Esophagus muscularis mucosa (tissue), 4 donors: ENCODE data around the gene PSD4. TPM values are rescaled to one million over a fixed set of nuclear protein-coding genes. Genes with fewer than 3 reads are reported as not detected.

ENCODE experiments used
- DNase-seq: peaks from one replicate; pipeline ENCODE4 v3.0.0-alpha.2; 2017; ENCODE audit errors: extremely low spot score
- H3K27ac ChIP-seq, 4 donors: fragments of 200-600 bp; sonication (generic); replicated peaks in 1 of 4; 1 replicate in 3 of 4; 2 replicates in 1 of 4; pipeline ENCODE4 v1.5.1; 2016 to 2019; ENCODE audit warnings: mild to moderate bottlenecking in 1 of 4
- H3K27me3 ChIP-seq, 4 donors: fragments of 200-600 bp; sonication (generic); one replicate each; pipeline versions ENCODE4 v1.5.1 to v1.6.0; 2016 to 2019
- H3K36me3 ChIP-seq, 4 donors: fragments of 200-600 bp; sonication (generic); one replicate each; pipeline ENCODE4 v1.5.1; 2016 to 2019
- H3K4me1 ChIP-seq, 4 donors: fragments of 200-600 bp; sonication (generic); one replicate each; pipeline ENCODE4 v1.5.1; 2016 to 2019
- H3K4me3 ChIP-seq, 4 donors: fragments of 200-600 bp; sonication (generic); 1 replicate in 2 of 4; 2 replicates in 2 of 4; pipeline ENCODE4 v1.5.1; 2016 to 2019; ENCODE audit warnings: mild to moderate bottlenecking in 4 of 4, moderate library complexity in 1 of 4
- H3K9me3 ChIP-seq, 4 donors: fragments of 200-600 bp; sonication (generic); 1 replicate in 3 of 4; 2 replicates in 1 of 4; pipeline ENCODE4 v1.5.1; 2016 to 2019
- EP300 ChIP-seq: sonication (generic); formaldehyde crosslinking; IDR thresholded peaks from one replicate; pipeline ENCODE4 v1.6.1; 2017; ENCODE audit warnings: antibody characterized with exemption
- POLR2A ChIP-seq: fragments of 450-650 bp; IDR thresholded peaks from one replicate; pipeline ENCODE4 v1.6.1; 2017; ENCODE audit warnings: antibody characterized with exemption, moderate library complexity, mild to moderate bottlenecking, low read depth
- POLR2AphosphoS5 ChIP-seq, 2 donors: sonication (generic); formaldehyde crosslinking; IDR thresholded peaks; one replicate each; pipeline ENCODE4 v1.6.1; 2017; ENCODE audit warnings: antibody characterized with exemption in 2 of 2
- WGBS: methylation state at CpG from one replicate; pipeline ENCODE4 v1.1.5; 2018; 5-methylcytosine and 5-hydroxymethylcytosine counted together
- intact Hi-C: fragments of 100-400 bp; cut with DNase I; formaldehyde crosslinking; loops from one replicate; pipeline ENCODE4 v1.15.1; 2023
- total RNA-seq, 4 donors: library from RNA; depleted of rRNA; stranded (reverse); fragments of >200 nt; gene quantifications; one replicate each; pipeline versions ENCODE4 v1.1.0 to v1.2.1, GENCODE V29; 2016
- TF ChIP-seq, protein P1 (sequence below), 3 experiments: fragments of 200-600 bp in 2 of 3; fragments of 450-650 bp in 1 of 3; sonication (generic) in 2 of 3; IDR thresholded peaks; one replicate each; pipeline ENCODE4 v1.5.1; 2017 to 2019; ENCODE audit warnings: antibody characterized with exemption in 3 of 3, mild to moderate bottlenecking in 2 of 3, moderate library complexity in 1 of 3

PSD4 gene
- total RNA-seq, 4 donors from 2014 or later: 3.1 to 4.6 (median 3.6) TPM

DNA sequence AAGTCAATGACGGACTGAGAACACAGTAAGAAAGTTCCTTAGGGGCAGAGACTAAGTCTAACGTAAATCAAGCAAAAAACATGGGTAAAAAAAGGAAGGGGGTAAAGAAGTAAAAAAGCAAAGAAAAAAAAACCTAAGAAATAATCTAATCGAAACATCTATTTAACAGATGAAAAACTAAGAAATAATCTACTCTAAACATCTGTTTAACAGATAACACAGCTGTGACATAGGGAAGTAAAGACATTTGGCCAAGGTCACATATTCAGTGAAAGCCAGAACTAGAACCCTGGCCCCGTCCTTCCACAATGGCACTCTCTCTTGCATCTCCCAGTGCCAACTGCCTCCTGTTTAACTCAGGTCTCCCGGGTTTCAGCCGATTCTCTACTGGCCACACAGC lies 48.1 kb downstream of the PSD4 start:
- TF ChIP-seq POLR2AphosphoS5 (IDR thresholded peaks at IDR 0.05) (no peak), EP300 (no peak), POLR2A (no peak)
- TF ChIP-seq, protein P1, sequence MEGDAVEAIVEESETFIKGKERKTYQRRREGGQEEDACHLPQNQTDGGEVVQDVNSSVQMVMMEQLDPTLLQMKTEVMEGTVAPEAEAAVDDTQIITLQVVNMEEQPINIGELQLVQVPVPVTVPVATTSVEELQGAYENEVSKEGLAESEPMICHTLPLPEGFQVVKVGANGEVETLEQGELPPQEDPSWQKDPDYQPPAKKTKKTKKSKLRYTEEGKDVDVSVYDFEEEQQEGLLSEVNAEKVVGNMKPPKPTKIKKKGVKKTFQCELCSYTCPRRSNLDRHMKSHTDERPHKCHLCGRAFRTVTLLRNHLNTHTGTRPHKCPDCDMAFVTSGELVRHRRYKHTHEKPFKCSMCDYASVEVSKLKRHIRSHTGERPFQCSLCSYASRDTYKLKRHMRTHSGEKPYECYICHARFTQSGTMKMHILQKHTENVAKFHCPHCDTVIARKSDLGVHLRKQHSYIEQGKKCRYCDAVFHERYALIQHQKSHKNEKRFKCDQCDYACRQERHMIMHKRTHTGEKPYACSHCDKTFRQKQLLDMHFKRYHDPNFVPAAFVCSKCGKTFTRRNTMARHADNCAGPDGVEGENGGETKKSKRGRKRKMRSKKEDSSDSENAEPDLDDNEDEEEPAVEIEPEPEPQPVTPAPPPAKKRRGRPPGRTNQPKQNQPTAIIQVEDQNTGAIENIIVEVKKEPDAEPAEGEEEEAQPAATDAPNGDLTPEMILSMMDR (IDR thresholded peaks at IDR 0.05): no peak
- Histone ChIP-seq H3K27ac (no peak overlapping the region), H3K36me3 (no peaks in the 10 kb centered on the region), H3K4me1 (peaks cover 11 to 43% (median 39%) of the 10 kb centered on the region in 4 donors), H3K9me3 (no peaks in the 10 kb centered on the region), H3K27me3 (no peaks in the 10 kb centered on the region), H3K4me3 (no peak overlapping the region)
- no peak for DNase-seq
- intact Hi-C loops: no loop called here
- 81% methylated on average over 6 of the region's 6 CpGs for WGBS

DNA sequence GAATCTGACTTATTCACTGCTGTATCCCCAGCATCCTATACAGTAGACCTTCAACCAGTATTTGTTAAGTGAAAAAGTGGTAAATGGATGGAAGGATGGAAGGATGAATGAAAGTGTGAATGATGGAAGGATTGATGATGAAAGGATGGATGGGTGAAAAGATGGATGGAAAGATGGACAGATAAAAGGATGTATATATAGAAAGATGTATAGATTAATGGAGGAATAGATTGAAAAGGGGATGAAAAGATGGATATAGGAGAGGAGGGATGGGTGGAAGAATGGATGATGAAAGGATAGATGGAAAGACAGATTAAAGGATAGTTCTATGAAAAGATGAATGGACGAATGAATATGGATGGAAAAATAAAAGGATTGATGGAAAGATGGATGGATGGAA lies 50.0 kb downstream of the PSD4 start:
- DNase-seq: no peak
- no peaks in the 10 kb centered on the region for H3K9me3 ChIP-seq
- intact Hi-C loops: no loop called here

DNA sequence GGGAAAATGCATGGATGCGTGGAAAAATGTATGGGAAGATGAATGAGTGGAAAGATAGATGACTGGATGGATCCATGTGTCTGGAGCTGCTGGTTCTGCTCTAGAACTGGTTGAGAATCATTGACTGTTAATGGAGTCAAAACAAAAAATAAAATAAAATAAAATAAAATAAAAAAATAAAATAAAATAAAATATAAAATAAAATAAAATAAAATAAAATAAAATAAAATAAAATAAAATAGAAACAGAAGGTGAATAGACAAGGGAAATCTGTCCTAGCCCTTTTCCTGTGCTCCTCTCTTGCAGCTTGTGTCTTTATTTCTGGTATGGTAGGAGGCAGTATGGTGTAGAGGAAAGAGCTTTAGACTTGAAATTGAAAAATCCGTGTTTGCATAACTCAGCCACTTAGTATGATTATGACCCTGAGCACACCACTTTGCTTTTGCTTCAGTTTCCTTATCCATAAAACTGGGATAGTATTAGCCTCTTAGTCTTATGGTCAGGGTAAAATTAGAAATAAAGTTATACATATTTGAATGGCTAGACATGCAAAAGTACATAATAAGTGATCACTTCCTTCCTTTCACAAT lies 51.0 kb downstream of the PSD4 start:
- TF ChIP-seq, protein P1 (IDR thresholded peaks at IDR 0.05): no peak
- no peak for TF ChIP-seq POLR2A
- TF ChIP-seq POLR2AphosphoS5 (IDR thresholded peaks at IDR 0.05): no peak
- no peak for TF ChIP-seq EP300
- Histone ChIP-seq H3K27ac (no peak overlapping the region), H3K4me3 (no peak overlapping the region), H3K27me3 (no peaks in the 10 kb centered on the region), H3K4me1 (peaks cover 0 to 15% (median 11%) of the 10 kb centered on the region in 4 donors), H3K36me3 (no peaks in the 10 kb centered on the region), H3K9me3 (no peaks in the 10 kb centered on the region)
- intact Hi-C loops: no loop called here
- DNase-seq: no peak
- WGBS: 69% methylated on average over 2 of the region's 2 CpGs

More for the DNA sequence above, 50.0 kb downstream of the PSD4 start:
- Histone ChIP-seq H3K36me3 (no peaks in the 10 kb centered on the region), H3K27ac (no peak overlapping the region), H3K4me1 (peaks cover 1 to 24% (median 20%) of the 10 kb centered on the region in 4 donors), H3K4me3 (no peak overlapping the region), H3K27me3 (no peaks in the 10 kb centered on the region)
- TF ChIP-seq POLR2AphosphoS5 (IDR thresholded peaks at IDR 0.05) (no peak), POLR2A (no peak), EP300 (no peak)
- TF ChIP-seq, protein P1 (IDR thresholded peaks at IDR 0.05): no peak
- 83% methylated on average over 1 of the region's 1 CpG for WGBS

DNA sequence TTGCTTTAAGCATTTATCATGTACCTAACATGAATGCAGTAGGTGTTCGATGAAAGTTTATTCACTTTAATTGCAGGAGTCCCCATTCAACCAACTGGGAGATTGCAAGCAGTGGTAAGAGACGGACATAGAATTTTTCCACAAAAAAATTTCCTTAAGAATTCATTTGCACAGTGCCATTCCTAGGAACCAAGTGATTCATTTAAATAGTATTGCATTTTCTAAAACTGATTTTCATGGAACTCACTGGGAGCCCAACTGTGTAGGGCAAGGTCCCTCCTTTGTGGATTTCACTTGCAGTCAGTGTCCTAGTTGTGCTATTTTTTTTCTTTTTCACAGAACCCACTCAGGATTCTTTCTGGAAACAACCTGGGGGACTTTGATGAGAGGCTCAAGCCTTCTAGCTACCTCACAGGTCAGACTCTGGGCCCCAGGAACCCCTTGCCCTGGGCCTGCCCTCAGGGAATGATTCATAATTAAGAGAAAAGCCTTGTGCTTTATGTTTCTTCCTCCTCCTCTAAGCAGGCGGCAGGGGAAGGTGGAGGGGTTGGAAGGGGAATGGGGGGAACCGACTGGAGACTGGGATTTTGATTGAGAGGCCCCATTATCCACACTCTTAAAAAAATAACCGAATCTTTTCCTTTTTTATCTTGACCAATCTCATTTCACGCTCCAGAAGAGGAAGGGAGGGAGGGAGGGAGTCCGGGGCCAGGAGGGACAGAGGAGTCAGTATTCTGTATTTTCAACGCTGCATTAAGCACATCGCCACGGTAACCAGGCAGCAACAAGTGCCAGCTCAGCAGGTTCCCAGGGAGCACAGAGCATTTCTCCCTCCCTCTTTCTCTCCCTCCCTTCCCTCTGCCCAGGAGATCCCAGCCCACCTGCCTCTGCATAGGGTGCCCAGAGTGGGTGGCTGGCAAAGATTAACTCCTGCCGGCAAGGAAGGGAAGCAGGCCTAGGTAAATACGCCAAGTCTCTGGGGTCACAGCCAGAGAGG lies 51.8 kb downstream of the PSD4 start:
- no peak overlapping the region for H3K27ac ChIP-seq
- no peaks in the 10 kb centered on the region for H3K27me3 ChIP-seq
- no peaks in the 10 kb centered on the region for H3K36me3 ChIP-seq
- H3K4me1 ChIP-seq: peaks cover 0 to 9% (median 6%) of the 10 kb centered on the region in 4 donors
- DNase-seq: no peak
- H3K9me3 ChIP-seq: no peaks in the 10 kb centered on the region
- TF ChIP-seq EP300 (no peak), POLR2AphosphoS5 (IDR thresholded peaks at IDR 0.05) (no peak), POLR2A (no peak)
- TF ChIP-seq, protein P1 (IDR thresholded peaks at IDR 0.05): no peak
- 32% methylated on average over 12 of the region's 12 CpGs for WGBS
- H3K4me3 ChIP-seq: no peak overlapping the region
- intact Hi-C loops: no loop called here
